K562 (cell line): ENCODE results near the gene GCDH. TPM values are rescaled to one million over a fixed set of nuclear protein-coding genes. Genes with fewer than 3 reads are reported as not detected.
A peak's percentile ranks its signal among the peaks of the same experiment; 100 is the strongest.

Experiments
- C11orf30 ChIP-seq: fragments of 450-650 bp; IDR thresholded peaks from 2 replicates; pipeline ENCODE4 v1.6.1; 2016; ENCODE audit warnings: low read depth, mild to moderate bottlenecking
- CBX2 ChIP-seq: fragments of 200-600 bp; sonication (generic); IDR thresholded peaks from one replicate; pipeline ENCODE4 v1.6.1; 2012; ENCODE audit warnings: mild to moderate bottlenecking, low read length, inconsistent platforms; ENCODE audit not compliant: insufficient read depth, poor library complexity, severe bottlenecking
- CBX8 ChIP-seq: fragments of 200-600 bp; sonication (generic); IDR thresholded peaks from 2 replicates; pipeline ENCODE4 v1.6.1; 2012; ENCODE audit warnings: borderline replicate concordance, mixed run types, low read depth, mild to moderate bottlenecking, moderate library complexity, mixed read lengths, low read length, control low read depth, inconsistent platforms; ENCODE audit not compliant: poor library complexity, severe bottlenecking; ENCODE audit errors: extremely low read depth
- EWSR1 ChIP-seq: fragments of 450-650 bp; IDR thresholded peaks from 2 replicates; pipeline ENCODE4 v1.6.1; 2018; ENCODE audit warnings: borderline replicate concordance, mild to moderate bottlenecking, low read depth, moderate library complexity; ENCODE audit not compliant: partially characterized antibody
- GABPB1 ChIP-seq: sonication (generic); formaldehyde crosslinking; IDR thresholded peaks from 2 replicates; pipeline ENCODE4 v1.8.0; 2022; ENCODE audit warnings: mild to moderate bottlenecking, missing genetic modification reagents
- GATAD2A ChIP-seq: fragments of 450-650 bp; IDR thresholded peaks from 2 replicates; pipeline ENCODE4 v1.6.1; 2017
- HDAC3 ChIP-seq: fragments of 450-650 bp; IDR thresholded peaks from 2 replicates; pipeline ENCODE4 v1.6.1; 2018; ENCODE audit warnings: borderline replicate concordance, mild to moderate bottlenecking, moderate library complexity; ENCODE audit not compliant: partially characterized antibody
- HMG20B ChIP-seq: fragments of 250-450 bp; sonication (Bioruptor Pico); IDR thresholded peaks from 2 replicates; pipeline ENCODE4 v1.5.0; 2021; ENCODE audit warnings: mild to moderate bottlenecking
- IFI16 ChIP-seq: fragments of 250-450 bp; sonication (Bioruptor Pico); IDR thresholded peaks from 2 replicates; pipeline ENCODE4 v2.1.2; 2022; ENCODE audit warnings: mild to moderate bottlenecking, inconsistent platforms
- KAT2B ChIP-seq: IDR thresholded peaks from one replicate; pipeline ENCODE4 v1.6.1; 2012; ENCODE audit warnings: low read depth, mild to moderate bottlenecking, control low read depth, inconsistent platforms, low read length, moderate library complexity
- MTF1 ChIP-seq: fragments of 250-450 bp; sonication (Bioruptor Pico); IDR thresholded peaks from 2 replicates; pipeline ENCODE4 v1.9.0; 2021; ENCODE audit warnings: moderate library complexity, mild to moderate bottlenecking, inconsistent platforms, borderline replicate concordance
- NCOA2 ChIP-seq, 2 experiments: fragments of 450-650 bp; IDR thresholded peaks; 2 replicates each; pipeline ENCODE4 v1.6.1; 2018; ENCODE audit warnings: mild to moderate bottlenecking in 2 of 2, moderate library complexity in 1 of 2; ENCODE audit not compliant: partially characterized antibody in 2 of 2
- RBM15 ChIP-seq: fragments of 200-400 bp; formaldehyde crosslinking; IDR thresholded peaks from 2 replicates; pipeline ENCODE4 v1.6.1; 2018; ENCODE audit warnings: mild to moderate bottlenecking, low read length, moderate library complexity; ENCODE audit not compliant: insufficient read depth
- RNF2 ChIP-seq: sonication (generic); IDR thresholded peaks from 2 replicates; pipeline ENCODE4 v1.6.1; 2016
- SIN3B ChIP-seq: fragments of 450-650 bp; IDR thresholded peaks from 2 replicates; pipeline ENCODE4 v1.6.1; 2017; ENCODE audit warnings: low read depth, mild to moderate bottlenecking, moderate library complexity
- SNIP1 ChIP-seq: fragments of 450-650 bp; IDR thresholded peaks from 2 replicates; pipeline ENCODE4 v1.7.1; 2017; ENCODE audit warnings: low read depth, mild to moderate bottlenecking
- SP2 ChIP-seq: IDR thresholded peaks from 2 replicates; pipeline ENCODE4 v1.6.1; 2011; ENCODE audit warnings: mild to moderate bottlenecking, low read depth, low read length, moderate library complexity; ENCODE audit not compliant: poor library complexity, severe bottlenecking; ENCODE audit errors: extremely low read depth
- ZBTB17 ChIP-seq: fragments of 450-650 bp; formaldehyde crosslinking; IDR thresholded peaks from 2 replicates; pipeline ENCODE4 v1.4.0; 2020; ENCODE audit warnings: mild to moderate bottlenecking
- ZBTB8A ChIP-seq: fragments of 450-650 bp; IDR thresholded peaks from 2 replicates; pipeline ENCODE4 v1.6.1; 2018; ENCODE audit warnings: mild to moderate bottlenecking, moderate library complexity; ENCODE audit not compliant: partially characterized antibody
- ZNF277 ChIP-seq: fragments of 250-450 bp; sonication (Bioruptor Pico); IDR thresholded peaks from 2 replicates; pipeline ENCODE4 v1.8.0; 2022; ENCODE audit warnings: inconsistent platforms, mild to moderate bottlenecking, moderate library complexity, borderline replicate concordance
- ZNF3 ChIP-seq: fragments of 250-450 bp; sonication (Bioruptor Pico); IDR thresholded peaks from 2 replicates; pipeline ENCODE4 v1.5.0; 2021; ENCODE audit warnings: mild to moderate bottlenecking, moderate library complexity
- ZNF311 ChIP-seq: fragments of 250-450 bp; sonication (Bioruptor Pico); IDR thresholded peaks from 2 replicates; pipeline ENCODE4 v1.4.0; 2020; ENCODE audit warnings: mild to moderate bottlenecking, moderate library complexity
- polyA plus RNA-seq, 8 experiments: library from polyadenylated mRNA; depleted of rRNA in 4 of 8; stranded (reverse) in 5 of 8; unstranded in 3 of 8; fragments of >200 nt; fragmentation: Nextera tagmentation in 2 of 8; fragmentation: Illumina TruSeq in 1 of 8; extraction: Ambion mirVana in 2 of 8; extraction: Trizol in 1 of 8; gene quantifications; 2 replicates each; pipeline versions ENCODE4 v1.2.1 to v1.2.3, GENCODE V29; 2011 to 2014; ENCODE audit warnings: inconsistent platforms in 1 of 8, missing spikeins in 1 of 8
- total RNA-seq, 7 experiments: library from RNA; depleted of rRNA in 6 of 7; stranded (reverse); fragments of >200 nt in 6 of 7; fragmentation: Illumina TruSeq in 2 of 7; extraction: Trizol in 2 of 7; gene quantifications; 2 replicates each; pipeline versions ENCODE4 v1.2.1 to v1.2.3, GENCODE V29; 2011 to 2021; ENCODE audit warnings: low replicate concordance in 1 of 7
- TF ChIP-seq, protein P1 (sequence below): IDR thresholded peaks from 3 replicates; pipeline ENCODE4 v1.6.1; 2011; ENCODE audit warnings: borderline replicate concordance, mild to moderate bottlenecking; ENCODE audit not compliant: insufficient read length, insufficient read depth
- TF ChIP-seq, protein P2 (sequence below): sonication (generic); formaldehyde crosslinking; IDR thresholded peaks from 2 replicates; pipeline ENCODE4 v1.8.0; 2022; ENCODE audit warnings: mild to moderate bottlenecking, missing genetic modification reagents, borderline replicate concordance

Gene GCDH
- total and polyA plus RNA-seq, 9 of the 15 experiments (the other 6 are each of a cell fraction or from before 2014, with no cell fraction given): 2.9 to 50.8 (median 19.1) TPM

DNA sequence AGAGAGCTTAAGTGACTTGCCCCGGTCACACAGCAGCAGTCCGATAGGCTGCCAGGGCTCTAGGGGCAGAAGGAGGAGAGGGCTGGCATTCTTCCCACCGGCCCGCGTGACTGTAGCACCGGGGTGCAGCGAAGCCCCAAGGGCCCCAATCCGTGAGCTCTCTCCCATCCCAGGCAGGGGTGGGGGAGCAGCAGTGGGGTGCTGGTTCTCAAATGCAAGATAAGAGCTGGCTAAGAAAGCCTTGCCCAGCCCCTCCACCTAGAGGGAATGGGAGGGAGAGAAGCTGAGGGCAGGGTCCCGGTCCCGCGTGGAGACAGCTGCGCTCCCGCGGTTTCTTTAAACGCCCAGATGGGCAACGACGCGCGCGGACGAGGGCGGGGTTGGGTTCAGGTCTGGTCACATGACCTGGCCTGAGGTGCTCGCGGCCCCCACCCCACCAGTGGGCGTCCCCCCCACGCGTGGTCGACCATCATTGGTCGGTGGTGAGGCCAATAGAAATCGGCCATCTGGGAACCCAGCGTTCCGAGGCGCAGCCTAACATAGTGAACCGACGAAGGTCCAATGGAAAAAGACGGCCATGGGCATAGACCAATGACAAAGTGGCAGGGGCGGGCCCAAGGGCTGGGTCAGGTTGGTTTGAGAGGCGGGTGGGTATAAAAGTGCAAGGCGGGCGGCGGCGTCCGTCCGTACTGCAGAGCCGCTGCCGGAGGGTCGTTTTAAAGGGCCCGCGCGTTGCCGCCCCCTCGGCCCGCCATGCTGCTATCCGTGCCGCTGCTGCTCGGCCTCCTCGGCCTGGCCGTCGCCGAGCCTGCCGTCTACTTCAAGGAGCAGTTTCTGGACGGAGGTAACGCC is 47.2 kb downstream of the GCDH start, which contains the start of gene CALR (continued):
- TF ChIP-seq, protein P1, sequence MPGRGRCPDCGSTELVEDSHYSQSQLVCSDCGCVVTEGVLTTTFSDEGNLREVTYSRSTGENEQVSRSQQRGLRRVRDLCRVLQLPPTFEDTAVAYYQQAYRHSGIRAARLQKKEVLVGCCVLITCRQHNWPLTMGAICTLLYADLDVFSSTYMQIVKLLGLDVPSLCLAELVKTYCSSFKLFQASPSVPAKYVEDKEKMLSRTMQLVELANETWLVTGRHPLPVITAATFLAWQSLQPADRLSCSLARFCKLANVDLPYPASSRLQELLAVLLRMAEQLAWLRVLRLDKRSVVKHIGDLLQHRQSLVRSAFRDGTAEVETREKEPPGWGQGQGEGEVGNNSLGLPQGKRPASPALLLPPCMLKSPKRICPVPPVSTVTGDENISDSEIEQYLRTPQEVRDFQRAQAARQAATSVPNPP: no peak
- TF ChIP-seq CBX2 (no peak), C11orf30 (no peak; the same call in 1 of the 2 replicates), MTF1 (CRISPR knock-in tag) (no peak), IFI16 (CRISPR knock-in tag) (no peak), ZNF277 (CRISPR knock-in tag) (no peak), NCOA2 (IDR thresholded peaks at IDR 0.05; ENCODE audit: partially characterized antibody in 2 of 2) (no peak), HDAC3 (no peak), ZNF311 (CRISPR knock-in tag) (peak; percentile 70; the same call in 1 of the 2 replicates), SP2 (peak; percentile 87), RNF2 (no peak; the same call in 1 of the 2 replicates), RBM15 (no peak), ZBTB17 (peak; percentile 44), CBX8 (no peak), ZNF3 (CRISPR knock-in tag) (no peak), SIN3B (peak; percentile 78), EWSR1 (no peak), GABPB1 (CRISPR knock-in tag) (no peak; the same call in none of the 2 replicates), ZBTB8A (no peak), GATAD2A (peak; percentile 100), HMG20B (no peak), KAT2B (no peak), SNIP1 (no peak)
- TF ChIP-seq, protein P2, sequence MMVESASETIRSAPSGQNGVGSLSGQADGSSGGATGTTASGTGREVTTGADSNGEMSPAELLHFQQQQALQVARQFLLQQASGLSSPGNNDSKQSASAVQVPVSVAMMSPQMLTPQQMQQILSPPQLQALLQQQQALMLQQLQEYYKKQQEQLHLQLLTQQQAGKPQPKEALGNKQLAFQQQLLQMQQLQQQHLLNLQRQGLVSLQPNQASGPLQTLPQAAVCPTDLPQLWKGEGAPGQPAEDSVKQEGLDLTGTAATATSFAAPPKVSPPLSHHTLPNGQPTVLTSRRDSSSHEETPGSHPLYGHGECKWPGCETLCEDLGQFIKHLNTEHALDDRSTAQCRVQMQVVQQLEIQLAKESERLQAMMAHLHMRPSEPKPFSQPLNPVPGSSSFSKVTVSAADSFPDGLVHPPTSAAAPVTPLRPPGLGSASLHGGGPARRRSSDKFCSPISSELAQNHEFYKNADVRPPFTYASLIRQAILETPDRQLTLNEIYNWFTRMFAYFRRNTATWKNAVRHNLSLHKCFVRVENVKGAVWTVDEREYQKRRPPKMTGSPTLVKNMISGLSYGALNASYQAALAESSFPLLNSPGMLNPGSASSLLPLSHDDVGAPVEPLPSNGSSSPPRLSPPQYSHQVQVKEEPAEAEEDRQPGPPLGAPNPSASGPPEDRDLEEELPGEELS (CRISPR knock-in tag): no peak; the same call in 1 of the 2 replicates
